GM12878 (cell line): ENCODE results near the gene HRC. TPM values are rescaled to one million over a fixed set of nuclear protein-coding genes. Genes with fewer than 3 reads are reported as not detected.

ENCODE experiments used
- BRCA1 ChIP-seq: IDR thresholded peaks from 2 replicates; pipeline ENCODE4 v1.6.1; 2011; ENCODE audit warnings: low read depth, low read length, improper control_type of control experiment
- FOXM1 ChIP-seq: IDR thresholded peaks from 2 replicates; pipeline ENCODE4 v1.6.1; 2012; ENCODE audit warnings: low read depth, mild to moderate bottlenecking, inconsistent platforms, low read length, moderate library complexity
- MYC ChIP-seq: IDR thresholded peaks from 2 replicates; pipeline ENCODE4 v1.6.1; 2011; ENCODE audit warnings: mild to moderate bottlenecking, low read length, moderate library complexity, inconsistent platforms; ENCODE audit not compliant: insufficient read depth, insufficient replicate concordance, insufficient read length, severe bottlenecking
- NFYB ChIP-seq: IDR thresholded peaks from 2 replicates; pipeline ENCODE4 v1.6.1; 2011; ENCODE audit warnings: low read depth, mild to moderate bottlenecking, low read length, improper control_type of control experiment, moderate library complexity; ENCODE audit not compliant: insufficient read depth
- POLR2AphosphoS5 ChIP-seq: IDR thresholded peaks from 2 replicates; pipeline ENCODE4 v1.6.1; 2011; ENCODE audit warnings: mild to moderate bottlenecking, low read length, inconsistent platforms
- POU2F2 ChIP-seq: IDR thresholded peaks from 3 replicates; pipeline ENCODE4 v1.6.1; 2011; ENCODE audit warnings: low read depth, mild to moderate bottlenecking, low read length, borderline replicate concordance
- SPI1 ChIP-seq: IDR thresholded peaks from 2 replicates; pipeline ENCODE4 v1.6.1; 2011; ENCODE audit warnings: low read depth, mild to moderate bottlenecking, low read length, moderate library complexity, borderline replicate concordance; ENCODE audit not compliant: insufficient read depth
- ZNF384 ChIP-seq: IDR thresholded peaks from 2 replicates; pipeline ENCODE4 v1.6.1; 2012; ENCODE audit warnings: low read depth, mild to moderate bottlenecking, low read length, improper control_type of control experiment, borderline replicate concordance
- polyA plus RNA-seq, 11 experiments: library from polyadenylated mRNA; depleted of rRNA in 4 of 11; unstranded in 6 of 11; stranded (reverse) in 5 of 11; fragments of >200 nt; fragmentation: Nextera tagmentation in 4 of 11; fragmentation: Illumina TruSeq in 1 of 11; extraction: Ambion mirVana in 4 of 11; extraction: Trizol in 1 of 11; gene quantifications; 1 replicate in 1 of 11; 2 replicates in 10 of 11; pipeline versions ENCODE4 v1.2.1 to v1.2.3, GENCODE V29; 2011 to 2016; ENCODE audit warnings: inconsistent platforms in 2 of 11, missing spikeins in 2 of 11, low read depth in 1 of 11
- total RNA-seq, 4 experiments: library from RNA; depleted of rRNA in 3 of 4; stranded (reverse); fragments of >200 nt in 3 of 4; fragmentation: Illumina TruSeq in 1 of 4; extraction: Trizol in 1 of 4; gene quantifications; 2 replicates each; pipeline versions ENCODE4 v1.2.1 to v1.2.3, GENCODE V29; 2013 to 2021
- TF ChIP-seq, protein P1 (sequence below), 3 experiments: IDR thresholded peaks in 2 of 3; conservative IDR thresholded peaks in 1 of 3; 2 replicates each; pipeline ENCODE4 v1.5.1; 2011; ENCODE audit warnings: low read depth in 3 of 3, low read length in 3 of 3, mild to moderate bottlenecking in 3 of 3, control low read depth in 2 of 3, moderate library complexity in 2 of 3, inconsistent platforms in 1 of 3, mixed read lengths in 1 of 3; ENCODE audit not compliant: control insufficient read depth in 2 of 3, insufficient read depth in 1 of 3; ENCODE audit errors: extremely low read depth in 1 of 3
- TF ChIP-seq, protein P2 (sequence below): IDR thresholded peaks from 2 replicates; pipeline ENCODE4 v1.6.1; 2012; ENCODE audit warnings: low read depth, low read length, improper control_type of control experiment
- TF ChIP-seq, protein P3 (sequence below): IDR thresholded peaks from 2 replicates; pipeline ENCODE4 v1.6.1; 2011; ENCODE audit warnings: mild to moderate bottlenecking, low read depth, low read length, moderate library complexity; ENCODE audit not compliant: insufficient replicate concordance

The HRC gene
- total and polyA plus RNA-seq, 10 of the 15 experiments (the other 5 are each of a cell fraction or from before 2014, with no cell fraction given) = 0.10 TPM; not detected in 9

DNA sequence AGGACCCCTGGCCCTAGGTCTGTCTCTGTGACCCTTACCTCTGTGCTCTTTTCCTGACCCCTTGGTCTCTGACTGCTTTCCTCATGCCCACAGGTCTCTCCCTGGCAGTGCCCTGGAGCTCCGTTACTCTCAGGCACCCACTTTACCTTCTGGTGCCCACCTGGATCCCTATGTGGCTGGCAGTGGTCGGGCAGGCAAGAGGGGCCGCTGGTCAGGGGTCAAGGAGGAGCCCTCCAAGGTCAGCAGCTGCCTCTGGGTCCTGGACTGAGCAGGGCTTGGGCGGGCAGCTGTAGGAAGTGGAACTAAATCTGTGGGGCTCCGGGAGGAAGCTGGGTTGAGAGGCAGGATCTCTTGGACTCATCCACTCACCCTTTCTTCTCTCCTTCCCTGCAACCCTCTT lies 19.5 kb downstream of the HRC start (continued):
- TF ChIP-seq, protein P1, sequence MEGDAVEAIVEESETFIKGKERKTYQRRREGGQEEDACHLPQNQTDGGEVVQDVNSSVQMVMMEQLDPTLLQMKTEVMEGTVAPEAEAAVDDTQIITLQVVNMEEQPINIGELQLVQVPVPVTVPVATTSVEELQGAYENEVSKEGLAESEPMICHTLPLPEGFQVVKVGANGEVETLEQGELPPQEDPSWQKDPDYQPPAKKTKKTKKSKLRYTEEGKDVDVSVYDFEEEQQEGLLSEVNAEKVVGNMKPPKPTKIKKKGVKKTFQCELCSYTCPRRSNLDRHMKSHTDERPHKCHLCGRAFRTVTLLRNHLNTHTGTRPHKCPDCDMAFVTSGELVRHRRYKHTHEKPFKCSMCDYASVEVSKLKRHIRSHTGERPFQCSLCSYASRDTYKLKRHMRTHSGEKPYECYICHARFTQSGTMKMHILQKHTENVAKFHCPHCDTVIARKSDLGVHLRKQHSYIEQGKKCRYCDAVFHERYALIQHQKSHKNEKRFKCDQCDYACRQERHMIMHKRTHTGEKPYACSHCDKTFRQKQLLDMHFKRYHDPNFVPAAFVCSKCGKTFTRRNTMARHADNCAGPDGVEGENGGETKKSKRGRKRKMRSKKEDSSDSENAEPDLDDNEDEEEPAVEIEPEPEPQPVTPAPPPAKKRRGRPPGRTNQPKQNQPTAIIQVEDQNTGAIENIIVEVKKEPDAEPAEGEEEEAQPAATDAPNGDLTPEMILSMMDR (IDR thresholded peaks at IDR 0.05 in 2 of 3, conservative IDR thresholded peaks at IDR 0.05 in 1 of 3; ENCODE audit: control insufficient read depth in 2 of 3, extremely low read depth in 1 of 3, insufficient read depth in 1 of 3, low read depth in 3 of 3, low read length in 3 of 3) = no peak
- TF ChIP-seq MYC = no peak
- TF ChIP-seq POU2F2 = no peak
- no peak for TF ChIP-seq BRCA1
- no peak for TF ChIP-seq POLR2AphosphoS5
- TF ChIP-seq, protein P2, sequence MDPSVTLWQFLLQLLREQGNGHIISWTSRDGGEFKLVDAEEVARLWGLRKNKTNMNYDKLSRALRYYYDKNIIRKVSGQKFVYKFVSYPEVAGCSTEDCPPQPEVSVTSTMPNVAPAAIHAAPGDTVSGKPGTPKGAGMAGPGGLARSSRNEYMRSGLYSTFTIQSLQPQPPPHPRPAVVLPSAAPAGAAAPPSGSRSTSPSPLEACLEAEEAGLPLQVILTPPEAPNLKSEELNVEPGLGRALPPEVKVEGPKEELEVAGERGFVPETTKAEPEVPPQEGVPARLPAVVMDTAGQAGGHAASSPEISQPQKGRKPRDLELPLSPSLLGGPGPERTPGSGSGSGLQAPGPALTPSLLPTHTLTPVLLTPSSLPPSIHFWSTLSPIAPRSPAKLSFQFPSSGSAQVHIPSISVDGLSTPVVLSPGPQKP = no peak
- no peak for TF ChIP-seq ZNF384
- TF ChIP-seq FOXM1 = no peak
- TF ChIP-seq, protein P3, sequence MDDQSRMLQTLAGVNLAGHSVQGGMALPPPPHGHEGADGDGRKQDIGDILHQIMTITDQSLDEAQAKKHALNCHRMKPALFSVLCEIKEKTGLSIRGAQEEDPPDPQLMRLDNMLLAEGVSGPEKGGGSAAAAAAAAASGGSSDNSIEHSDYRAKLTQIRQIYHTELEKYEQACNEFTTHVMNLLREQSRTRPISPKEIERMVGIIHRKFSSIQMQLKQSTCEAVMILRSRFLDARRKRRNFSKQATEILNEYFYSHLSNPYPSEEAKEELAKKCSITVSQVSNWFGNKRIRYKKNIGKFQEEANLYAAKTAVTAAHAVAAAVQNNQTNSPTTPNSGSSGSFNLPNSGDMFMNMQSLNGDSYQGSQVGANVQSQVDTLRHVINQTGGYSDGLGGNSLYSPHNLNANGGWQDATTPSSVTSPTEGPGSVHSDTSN = no peak
- TF ChIP-seq NFYB = no peak
- TF ChIP-seq SPI1 = no peak
